ENCODE measurements around the gene CYTH1. TPM values are rescaled to one million over a fixed set of nuclear protein-coding genes. Genes with fewer than 3 reads are reported as not detected.

Gene CYTH1, protein sequence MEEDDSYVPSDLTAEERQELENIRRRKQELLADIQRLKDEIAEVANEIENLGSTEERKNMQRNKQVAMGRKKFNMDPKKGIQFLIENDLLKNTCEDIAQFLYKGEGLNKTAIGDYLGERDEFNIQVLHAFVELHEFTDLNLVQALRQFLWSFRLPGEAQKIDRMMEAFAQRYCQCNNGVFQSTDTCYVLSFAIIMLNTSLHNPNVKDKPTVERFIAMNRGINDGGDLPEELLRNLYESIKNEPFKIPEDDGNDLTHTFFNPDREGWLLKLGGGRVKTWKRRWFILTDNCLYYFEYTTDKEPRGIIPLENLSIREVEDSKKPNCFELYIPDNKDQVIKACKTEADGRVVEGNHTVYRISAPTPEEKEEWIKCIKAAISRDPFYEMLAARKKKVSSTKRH
- polyA plus RNA-seq (2013, experiment 1 of 2) = 8.5 TPM
- 10.0 TPM for polyA plus RNA-seq (2013, experiment 2 of 2)

GRCh38 chr17:78781893-78782304 is at the start of gene CYTH1:
CYTH1 (minus strand) TSS chr17:78782273; CDS start chr17:78782223, 50 bp downstream.
- no peaks in the 10 kb centered on the region for H3K9me3 ChIP-seq (ENCODE audit: insufficient read depth, low read depth, low read length)
- H3K4me3 ChIP-seq (ENCODE audit: low read length) = peak within 1 kb of the TSS; percentile 85
- peak within 1 kb of the TSS; percentile 81 for H3K27ac ChIP-seq (ENCODE audit: low read depth, low read length)
- H3K36me3 ChIP-seq (ENCODE audit: insufficient read depth, low read length) = no peaks in the 10 kb centered on the region
- WGBS = under 1% methylated on average over 60 of the region's 64 CpGs
- no peaks in the 10 kb centered on the region; the same call in 1 of the 2 replicates for H3K4me1 ChIP-seq (ENCODE audit: insufficient read depth, low read length)
- peak within 1 kb of the TSS; percentile 85 for H3K9ac ChIP-seq (ENCODE audit: low read depth, low read length)
- peaks cover 6% of the 10 kb centered on the region; the same call in 1 of the 2 replicates for H3K27me3 ChIP-seq (ENCODE audit: insufficient read depth, low read length)

DNA sequence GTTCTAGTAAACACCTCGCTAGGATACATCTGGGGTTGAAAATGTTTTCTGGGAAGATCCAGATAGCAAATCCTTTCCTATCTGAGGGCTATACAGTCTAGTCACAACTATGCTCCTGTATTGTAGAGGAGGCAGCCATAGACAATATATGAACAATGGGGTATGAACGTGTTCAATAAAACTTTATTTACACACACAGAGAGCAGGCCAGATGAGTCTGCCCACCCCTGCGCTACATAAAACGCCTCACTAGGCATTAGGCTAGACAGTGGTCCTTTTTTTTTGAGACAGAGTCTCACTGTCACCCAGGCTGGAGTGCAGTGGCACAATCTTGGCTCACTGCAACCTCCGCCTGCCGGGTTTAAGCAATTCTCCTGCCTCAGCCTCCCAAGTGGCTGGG is 47.4 kb upstream of the CYTH1 start:
- no peak overlapping the region for H3K27ac ChIP-seq (ENCODE audit: low read depth, low read length)
- peaks cover 96% of the 10 kb centered on the region for H3K36me3 ChIP-seq (ENCODE audit: insufficient read depth, low read length)
- no peak overlapping the region for H3K9ac ChIP-seq (ENCODE audit: low read depth, low read length)
- 91% methylated on average over 6 of the region's 6 CpGs for WGBS
- no peaks in the 10 kb centered on the region for H3K9me3 ChIP-seq (ENCODE audit: insufficient read depth, low read depth, low read length)
- no peaks in the 10 kb centered on the region for H3K4me1 ChIP-seq (ENCODE audit: insufficient read depth, low read length)
- no peak overlapping the region for H3K4me3 ChIP-seq (ENCODE audit: low read length)
- H3K27me3 ChIP-seq (ENCODE audit: insufficient read depth, low read length) = no peaks in the 10 kb centered on the region

GRCh38 chr17:78828470-78829185 is 46.6 kb upstream of the CYTH1 start:
- Histone ChIP-seq H3K27me3 (ENCODE audit: insufficient read depth, low read length) (no peaks in the 10 kb centered on the region), H3K4me1 (ENCODE audit: insufficient read depth, low read length) (no peaks in the 10 kb centered on the region), H3K4me3 (ENCODE audit: low read length) (no peak overlapping the region), H3K9me3 (ENCODE audit: insufficient read depth, low read depth, low read length) (no peaks in the 10 kb centered on the region), H3K27ac (ENCODE audit: low read depth, low read length) (no peak overlapping the region), H3K36me3 (ENCODE audit: insufficient read depth, low read length) (peaks cover 96% of the 10 kb centered on the region), H3K9ac (ENCODE audit: low read depth, low read length) (no peak overlapping the region)
- WGBS = 93% methylated on average over 14 of the region's 14 CpGs

DNA sequence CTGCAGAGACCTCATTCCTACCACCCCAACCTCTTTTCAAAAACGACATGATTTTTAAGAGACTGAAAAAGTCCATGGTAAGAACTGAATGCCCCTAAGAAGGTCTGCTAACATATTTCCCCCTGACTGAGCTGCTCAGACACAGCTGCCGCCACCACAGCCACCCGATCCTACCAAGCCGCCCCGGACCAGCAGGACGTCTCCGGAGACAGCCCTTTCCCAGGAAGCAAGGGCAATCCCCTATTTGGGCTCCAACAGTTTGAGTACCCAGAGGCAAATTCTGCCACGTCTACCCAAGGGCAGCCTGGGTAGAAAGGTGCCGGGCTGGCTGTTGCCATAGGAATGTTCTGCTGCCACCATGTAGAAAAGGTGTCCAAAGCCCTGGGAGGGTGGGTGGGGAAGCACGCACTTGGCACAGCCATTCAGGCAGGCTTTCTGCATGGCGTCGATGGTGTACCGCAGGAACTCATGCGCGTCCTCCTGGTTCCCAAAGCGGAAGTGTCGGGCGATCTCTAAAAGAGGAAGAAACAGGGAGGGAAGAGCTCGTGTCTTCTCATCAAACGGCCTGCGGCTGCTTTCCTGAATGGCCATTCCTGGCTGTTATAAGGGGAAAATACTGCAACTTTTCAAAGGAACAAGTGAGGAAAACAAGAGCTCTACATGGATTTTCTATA is 44.9 kb upstream of the CYTH1 start:
- Histone ChIP-seq H3K4me1 (ENCODE audit: insufficient read depth, low read length) (no peaks in the 10 kb centered on the region), H3K9ac (ENCODE audit: low read depth, low read length) (no peak overlapping the region), H3K4me3 (ENCODE audit: low read length) (no peak overlapping the region), H3K9me3 (ENCODE audit: insufficient read depth, low read depth, low read length) (no peaks in the 10 kb centered on the region), H3K27me3 (ENCODE audit: insufficient read depth, low read length) (no peaks in the 10 kb centered on the region), H3K27ac (ENCODE audit: low read depth, low read length) (no peak overlapping the region), H3K36me3 (ENCODE audit: insufficient read depth, low read length) (peaks cover 95% of the 10 kb centered on the region)
- WGBS = 94% methylated on average over 21 of the region's 21 CpGs

- H3K9me3 ChIP-seq (ENCODE audit: insufficient read depth, low read depth, low read length) = no peaks in the 10 kb centered on the region
- H3K9ac ChIP-seq (ENCODE audit: low read depth, low read length) = no peak overlapping the region
- peaks cover 95% of the 10 kb centered on the region for H3K36me3 ChIP-seq (ENCODE audit: insufficient read depth, low read length)
- no peaks in the 10 kb centered on the region for H3K27me3 ChIP-seq (ENCODE audit: insufficient read depth, low read length)
- H3K27ac ChIP-seq (ENCODE audit: low read depth, low read length) = no peak overlapping the region
- no peaks in the 10 kb centered on the region for H3K4me1 ChIP-seq (ENCODE audit: insufficient read depth, low read length)
- WGBS = 95% methylated on average over 5 of the region's 5 CpGs
- no peak overlapping the region for H3K4me3 ChIP-seq (ENCODE audit: low read length)
These were observed 44.3 kb upstream of the CYTH1 start for GRCh38 chr17:78826421-78826820.

DNA sequence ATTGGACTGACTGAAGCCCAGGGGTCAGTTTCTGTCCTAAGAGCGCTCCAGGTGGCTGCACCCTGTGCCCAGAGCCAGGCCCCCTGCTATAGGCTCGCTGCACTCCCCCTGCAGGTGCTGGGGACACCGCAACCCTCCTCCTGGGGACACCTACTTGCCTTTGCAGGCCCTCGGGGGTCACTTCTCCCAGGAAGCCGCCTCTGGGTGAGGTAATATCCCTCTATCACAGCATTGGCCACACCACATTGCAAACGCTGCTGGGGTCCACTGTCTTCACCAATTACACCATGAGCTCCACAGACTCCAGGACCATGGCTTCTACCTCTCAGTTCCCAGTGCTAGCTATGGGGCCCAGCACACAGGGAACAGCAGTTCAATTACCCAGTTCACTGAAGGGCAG is 43.6 kb upstream of the CYTH1 start:
- Histone ChIP-seq H3K9me3 (ENCODE audit: insufficient read depth, low read depth, low read length) (no peaks in the 10 kb centered on the region), H3K4me3 (ENCODE audit: low read length) (no peak overlapping the region), H3K36me3 (ENCODE audit: insufficient read depth, low read length) (peaks cover 95% of the 10 kb centered on the region), H3K27me3 (ENCODE audit: insufficient read depth, low read length) (no peaks in the 10 kb centered on the region), H3K9ac (ENCODE audit: low read depth, low read length) (no peak overlapping the region), H3K4me1 (ENCODE audit: insufficient read depth, low read length) (no peaks in the 10 kb centered on the region), H3K27ac (ENCODE audit: low read depth, low read length) (no peak overlapping the region)
- 93% methylated on average over 6 of the region's 6 CpGs for WGBS

DNA sequence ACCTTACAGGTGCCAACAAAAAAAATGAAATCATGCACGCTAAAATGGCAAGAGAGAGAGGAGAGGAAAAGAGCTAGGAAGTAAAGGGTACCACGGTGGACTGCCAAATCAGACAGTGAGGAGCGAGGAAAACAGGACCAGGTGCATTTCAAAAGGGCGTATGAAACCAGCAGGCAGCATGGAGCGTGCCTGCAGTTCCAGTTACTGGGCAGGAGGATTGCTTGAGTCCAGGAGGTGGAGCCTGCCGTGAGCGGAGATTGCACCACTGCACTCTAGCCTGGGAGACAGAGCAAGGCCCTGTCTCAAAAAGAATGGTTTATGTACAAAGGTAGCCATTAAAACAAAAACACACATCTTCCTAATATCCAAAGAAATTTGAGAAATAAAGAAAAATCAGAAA is 42.2 kb upstream of the CYTH1 start:
- Histone ChIP-seq H3K27me3 (ENCODE audit: insufficient read depth, low read length) (no peaks in the 10 kb centered on the region), H3K36me3 (ENCODE audit: insufficient read depth, low read length) (peaks cover 96% of the 10 kb centered on the region), H3K4me3 (ENCODE audit: low read length) (no peak overlapping the region), H3K4me1 (ENCODE audit: insufficient read depth, low read length) (no peaks in the 10 kb centered on the region), H3K27ac (ENCODE audit: low read depth, low read length) (no peak overlapping the region), H3K9me3 (ENCODE audit: insufficient read depth, low read depth, low read length) (no peaks in the 10 kb centered on the region), H3K9ac (ENCODE audit: low read depth, low read length) (no peak overlapping the region)
- WGBS = 95% methylated on average over 7 of the region's 7 CpGs

- H3K36me3 ChIP-seq (ENCODE audit: insufficient read depth, low read length) = peaks cover 96% of the 10 kb centered on the region
- no peak overlapping the region for H3K9ac ChIP-seq (ENCODE audit: low read depth, low read length)
- H3K4me3 ChIP-seq (ENCODE audit: low read length) = no peak overlapping the region
- WGBS = 92% methylated on average over 14 of the region's 14 CpGs
- H3K27me3 ChIP-seq (ENCODE audit: insufficient read depth, low read length) = no peaks in the 10 kb centered on the region
- no peak overlapping the region for H3K27ac ChIP-seq (ENCODE audit: low read depth, low read length)
- no peaks in the 10 kb centered on the region for H3K9me3 ChIP-seq (ENCODE audit: insufficient read depth, low read depth, low read length)
- H3K4me1 ChIP-seq (ENCODE audit: insufficient read depth, low read length) = no peaks in the 10 kb centered on the region
These were observed 41.4 kb upstream of the CYTH1 start for GRCh38 chr17:78823282-78824046.

GRCh38 chr17:78822552-78822951 is 40.5 kb upstream of the CYTH1 start:
- Histone ChIP-seq H3K27ac (ENCODE audit: low read depth, low read length) (no peak overlapping the region), H3K9me3 (ENCODE audit: insufficient read depth, low read depth, low read length) (no peaks in the 10 kb centered on the region), H3K27me3 (ENCODE audit: insufficient read depth, low read length) (no peaks in the 10 kb centered on the region), H3K4me3 (ENCODE audit: low read length) (no peak overlapping the region), H3K4me1 (ENCODE audit: insufficient read depth, low read length) (no peaks in the 10 kb centered on the region), H3K9ac (ENCODE audit: low read depth, low read length) (no peak overlapping the region), H3K36me3 (ENCODE audit: insufficient read depth, low read length) (peaks cover 96% of the 10 kb centered on the region)
- 96% methylated on average over 14 of the region's 14 CpGs for WGBS

DNA sequence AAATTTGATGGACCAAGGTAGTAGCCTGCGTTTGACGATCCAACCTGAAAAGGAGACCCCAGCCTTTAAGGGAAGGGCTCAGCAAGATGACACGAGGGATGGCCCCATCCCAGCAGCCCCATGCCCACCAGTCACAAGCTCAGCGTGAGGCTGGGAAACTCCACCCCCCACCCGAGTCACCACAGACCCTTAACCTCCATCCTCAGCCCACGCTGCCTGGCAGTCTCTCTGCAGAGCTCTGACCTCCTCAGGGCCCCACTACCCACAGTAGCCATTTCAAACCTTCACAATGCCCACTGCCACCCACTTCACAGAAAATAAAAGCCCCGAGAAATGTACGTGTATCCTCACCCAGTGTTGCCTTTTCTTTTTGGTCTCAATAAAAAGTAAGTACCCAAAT is 39.9 kb upstream of the CYTH1 start:
- H3K4me3 ChIP-seq (ENCODE audit: low read length) = no peak overlapping the region
- WGBS = 94% methylated on average over 8 of the region's 8 CpGs

More for the DNA sequence above, 39.9 kb upstream of the CYTH1 start:
- no peak overlapping the region for H3K9ac ChIP-seq (ENCODE audit: low read depth, low read length)
- H3K27ac ChIP-seq (ENCODE audit: low read depth, low read length) = no peak overlapping the region
- no peaks in the 10 kb centered on the region for H3K9me3 ChIP-seq (ENCODE audit: insufficient read depth, low read depth, low read length)
- H3K4me1 ChIP-seq (ENCODE audit: insufficient read depth, low read length) = no peaks in the 10 kb centered on the region
- peaks cover 96% of the 10 kb centered on the region for H3K36me3 ChIP-seq (ENCODE audit: insufficient read depth, low read length)
- H3K27me3 ChIP-seq (ENCODE audit: insufficient read depth, low read length) = no peaks in the 10 kb centered on the region

All from HUES64 (cell line).